Glutamatergic neuron (in vitro differentiated cells): ENCODE data around the gene GLDC. TPM values are rescaled to one million over a fixed set of nuclear protein-coding genes. Genes with fewer than 3 reads are reported as not detected.
"Not testable (repeated sequence)": the region's sequence is repeated elsewhere in the genome, so short reads cannot be mapped to it uniquely, and the experiment has no call there.

Source experiments
- DNase-seq: peaks from one replicate; pipeline ENCODE4 v3.0.0; 2022
- H3K27ac Mint-ChIP-seq: one replicate; pipeline ENCODE4 v1.8.0; 2020; ENCODE audit warnings: mild to moderate bottlenecking, mixed read lengths, inconsistent platforms; ENCODE audit not compliant: unreplicated experiment
- H3K27me3 Mint-ChIP-seq: one replicate; pipeline ENCODE4 v1.8.0; 2020; ENCODE audit warnings: mild to moderate bottlenecking, moderate library complexity, mixed read lengths, inconsistent platforms; ENCODE audit not compliant: unreplicated experiment
- H3K36me3 Mint-ChIP-seq: one replicate; pipeline ENCODE4 v1.8.0; 2020; ENCODE audit warnings: mild to moderate bottlenecking, mixed read lengths, inconsistent platforms; ENCODE audit not compliant: unreplicated experiment
- H3K4me1 Mint-ChIP-seq: one replicate; pipeline ENCODE4 v1.8.0; 2020; ENCODE audit warnings: mild to moderate bottlenecking, low read depth, mixed read lengths, inconsistent platforms; ENCODE audit not compliant: unreplicated experiment
- H3K4me3 Mint-ChIP-seq: one replicate; pipeline ENCODE4 v1.8.0; 2020; ENCODE audit warnings: mild to moderate bottlenecking, mixed read lengths, inconsistent platforms; ENCODE audit not compliant: unreplicated experiment
- H3K9me3 Mint-ChIP-seq: one replicate; pipeline ENCODE4 v1.8.0; 2020; ENCODE audit warnings: mild to moderate bottlenecking, moderate library complexity, mixed read lengths, inconsistent platforms; ENCODE audit not compliant: unreplicated experiment
- CTCF ChIP-seq: fragments of 200-600 bp; sonication (generic); IDR thresholded peaks from one replicate; pipeline ENCODE4 v1.5.0; 2021; ENCODE audit not compliant: partially characterized antibody, unreplicated experiment
- long read RNA-seq: library from polyadenylated mRNA; unstranded; transcript quantifications from one replicate; pipeline ENCODE4 v2.0.0, GENCODE V29; 2020; ENCODE audit not compliant: unreplicated experiment
- total RNA-seq: library from RNA; stranded (reverse); fragmentation: NEBNext Ultra II Directional; extraction: Animal tissue kit (Norgen Biotek cat#: 25700); gene quantifications from one replicate; pipeline ENCODE4 v1.2.1, GENCODE V29; 2021; ENCODE audit not compliant: unreplicated experiment

Gene GLDC
- 42.9 TPM for total RNA-seq
- long read RNA-seq, partial matches to known transcripts, result 1 of 1 reads
- long read RNA-seq, other reads (novel, unspliced or antisense), result 0 of 1 reads

GRCh38 chr9:6645355-6646292 lies at the start of gene GLDC:
Gene GLDC, minus strand, starts transcription at chr9:6645729. Its CDS starts 230 bp downstream, at chr9:6645499.
- Mint-ChIP-seq H3K27ac (peak within 1 kb of the TSS; percentile 75), H3K36me3 (no peaks in the 10 kb centered on the region), H3K4me1 (peaks cover 4% of the 10 kb centered on the region), H3K27me3 (peaks cover 10% of the 10 kb centered on the region), H3K9me3 (peaks cover 6% of the 10 kb centered on the region), H3K4me3 (peak within 1 kb of the TSS; percentile 96)
- no peak for TF ChIP-seq CTCF
- peak; percentile 77 for DNase-seq

GRCh38 chr9:6692881-6693361 lies 47.4 kb upstream of the GLDC start:
- no peaks in the 10 kb centered on the region for H3K27me3 Mint-ChIP-seq

GRCh38 chr9:6692433-6692832 lies 46.9 kb upstream of the GLDC start:
- peaks cover 1% of the 10 kb centered on the region for H3K9me3 Mint-ChIP-seq
- DNase-seq, result no peak
- no peaks in the 10 kb centered on the region for H3K4me1 Mint-ChIP-seq
- no peaks in the 10 kb centered on the region for H3K27me3 Mint-ChIP-seq
- no peak overlapping the region for H3K27ac Mint-ChIP-seq
- no peak for TF ChIP-seq CTCF
- no peaks in the 10 kb centered on the region for H3K36me3 Mint-ChIP-seq
- no peak overlapping the region for H3K4me3 Mint-ChIP-seq

More at GRCh38 chr9:6692881-6693361, 47.4 kb upstream of the GLDC start:
- TF ChIP-seq CTCF, result no peak
- DNase-seq, result no peak
- Mint-ChIP-seq H3K9me3 (peaks cover 1% of the 10 kb centered on the region), H3K4me3 (no peak overlapping the region), H3K4me1 (no peaks in the 10 kb centered on the region), H3K27ac (no peak overlapping the region), H3K36me3 (no peaks in the 10 kb centered on the region)

GRCh38 chr9:6690675-6691070 lies 45.1 kb upstream of the GLDC start:
- H3K9me3 Mint-ChIP-seq, H3K27me3 Mint-ChIP-seq, H3K4me3 Mint-ChIP-seq, H3K36me3 Mint-ChIP-seq, H3K4me1 Mint-ChIP-seq, DNase-seq, H3K27ac Mint-ChIP-seq: not testable (repeated sequence)

GRCh38 chr9:6689893-6690674 lies 44.6 kb upstream of the GLDC start:
- Mint-ChIP-seq H3K27me3 (no peaks in the 10 kb centered on the region), H3K36me3 (no peaks in the 10 kb centered on the region), H3K4me3 (no peak overlapping the region), H3K9me3 (no peaks in the 10 kb centered on the region), H3K27ac (no peak overlapping the region), H3K4me1 (no peaks in the 10 kb centered on the region)
- no peak for DNase-seq
- TF ChIP-seq CTCF, result no peak
